K562 (cell line): ENCODE measurements around the gene BCL11A. TPM values are rescaled to one million over a fixed set of nuclear protein-coding genes. Genes with fewer than 3 reads are reported as not detected.

ENCODE experiments used
- ATAC-seq: fragments of 200-7000 bp; cut with Tn5 transposase; 3 replicates; pipeline ENCODE4 v1.9.1; 2020; ENCODE audit warnings: moderate library complexity
- BruUV-seq: library from RNA; stranded (reverse); fragments of 400-500 nt; replicated peaks from 2 replicates; lab custom pipeline; 2021; lab: Mats Ljungman, UMichigan
- CTCF ChIA-PET: fragments of 300-600 bp; formaldehyde crosslinking; extraction: SDS; loops from one replicate; lab custom pipeline; 2021; ENCODE audit warnings: low intra/inter-chr PET ratio; lab: Yijun Ruan, JAX
- POLR2A ChIA-PET: fragments of 300-600, 350-650 bp; sonication (Branson Sonifier 250); formaldehyde crosslinking; extraction: SDS; loops from one replicate; lab custom pipeline; 2021; ENCODE audit warnings: antibody characterized with exemption, inconsistent platforms; lab: Yijun Ruan, JAX
- DNase-seq, 4 experiments: peaks; one replicate each; pipeline versions ENCODE4 v3.0.0 to v3.0.0-alpha.2; 2011 to 2018; ENCODE audit warnings: low spot score in 3 of 4, mixed read lengths in 3 of 4; ENCODE audit errors: extremely low read depth in 1 of 4
- FAIRE-seq: peaks from 2 replicates; lab custom pipeline; 2011; peaks lifted over from hg19 to GRCh38; lab: Jason Lieb, UNC
- H2AFZ ChIP-seq: 2 replicates; pipeline ENCODE4 v1.6.0; 2011; ENCODE audit warnings: low read depth, low read length, control low read depth, inconsistent platforms
- H3K27ac ChIP-seq: fragments of 200-600 bp; 3 replicates; pipeline ENCODE4 v1.8.0; 2011; ENCODE audit warnings: low read depth, mild to moderate bottlenecking, control low read depth, inconsistent platforms, low read length, moderate library complexity, mixed read lengths; ENCODE audit errors: extremely low read depth
- H3K27me3 ChIP-seq, 2 experiments: fragments of 300-600 bp in 1 of 2; 2 replicates in 1 of 2; 3 replicates in 1 of 2; pipeline versions ENCODE4 v1.6.0 to v1.8.0; 2011; ENCODE audit warnings: inconsistent platforms in 2 of 2, low read length in 2 of 2, mild to moderate bottlenecking in 1 of 2, mixed read lengths in 1 of 2, moderate library complexity in 1 of 2; ENCODE audit not compliant: control insufficient read depth in 2 of 2, insufficient read depth in 2 of 2
- H3K36me3 ChIP-seq: fragments of 300-600 bp; 3 replicates; pipeline ENCODE4 v1.8.0; 2011; ENCODE audit warnings: mild to moderate bottlenecking, low read length, inconsistent platforms; ENCODE audit not compliant: control insufficient read depth, insufficient read depth
- H3K4me1 ChIP-seq, 2 experiments: fragments of 200-600 bp in 1 of 2; replicated peaks in 1 of 2; 2 replicates in 1 of 2; 3 replicates in 1 of 2; pipeline versions ENCODE4 v1.5.1 to v1.8.0; 2011; ENCODE audit warnings: inconsistent platforms in 2 of 2, low read length in 2 of 2, mild to moderate bottlenecking in 1 of 2, mixed read lengths in 1 of 2, moderate library complexity in 1 of 2; ENCODE audit not compliant: control insufficient read depth in 2 of 2, insufficient read depth in 2 of 2
- H3K4me2 ChIP-seq: 2 replicates; pipeline ENCODE4 v1.6.1; 2011; ENCODE audit warnings: low read length, control low read depth, inconsistent platforms, mixed read lengths; ENCODE audit not compliant: insufficient read depth
- H3K4me3 ChIP-seq: fragments of 200-600 bp; sonication (generic), shearing (Covaris generic); 2 replicates; pipeline ENCODE4 v1.5.1; 2016; ENCODE audit warnings: control low read depth, inconsistent platforms
- H3K79me2 ChIP-seq: fragments of 200-600 bp; 3 replicates; pipeline ENCODE4 v1.8.0; 2011; ENCODE audit warnings: low read length, inconsistent platforms; ENCODE audit not compliant: control insufficient read depth, insufficient read depth
- H3K9ac ChIP-seq, 2 experiments: 2 replicates each; pipeline versions ENCODE4 v1.6.0 to v1.6.1; 2011; ENCODE audit warnings: low read depth in 2 of 2, low read length in 2 of 2, control low read depth in 1 of 2, inconsistent platforms in 1 of 2, mild to moderate bottlenecking in 1 of 2, mixed read lengths in 1 of 2; ENCODE audit not compliant: insufficient read depth in 1 of 2
- H3K9me1 ChIP-seq: one replicate; pipeline ENCODE4 v1.6.0; 2011; ENCODE audit warnings: inconsistent platforms, mild to moderate bottlenecking, low read length, moderate library complexity; ENCODE audit not compliant: control insufficient read depth, insufficient read depth
- H3K9me3 ChIP-seq: replicated peaks from 2 replicates; pipeline ENCODE4 v1.5.1; 2011; ENCODE audit warnings: low read depth, low read length, inconsistent platforms; ENCODE audit not compliant: control insufficient read depth, insufficient read depth
- H4K20me1 ChIP-seq: replicated peaks from 2 replicates; pipeline ENCODE4 v1.6.1; 2011; ENCODE audit warnings: low read length, inconsistent platforms, mixed read lengths; ENCODE audit not compliant: control insufficient read depth, insufficient read depth
- BMI1 ChIP-seq: fragments of 150-350 bp; IDR thresholded peaks from 2 replicates; pipeline ENCODE4 v1.6.1; 2014; ENCODE audit warnings: low read length
- BRD9 ChIP-seq: fragments of 450-650 bp; IDR thresholded peaks from 2 replicates; pipeline ENCODE4 v1.6.1; 2018; ENCODE audit warnings: low read depth; ENCODE audit not compliant: partially characterized antibody
- CHD1 ChIP-seq: fragments of 200-600 bp; sonication (generic); IDR thresholded peaks from one replicate; pipeline ENCODE4 v1.6.1; 2012; ENCODE audit warnings: mild to moderate bottlenecking, moderate library complexity, low read length, inconsistent platforms
- HOMEZ ChIP-seq: fragments of 250-450 bp; sonication (Bioruptor Pico); IDR thresholded peaks from 2 replicates; pipeline ENCODE4 v1.4.0; 2020; ENCODE audit warnings: mild to moderate bottlenecking, moderate library complexity
- KLF1 ChIP-seq: fragments of 450-650 bp; IDR thresholded peaks from 2 replicates; pipeline ENCODE4 v1.6.1; 2016; ENCODE audit warnings: missing genetic modification characterization, missing compliant biosample characterization
- MTF1 ChIP-seq: fragments of 250-450 bp; sonication (Bioruptor Pico); IDR thresholded peaks from 2 replicates; pipeline ENCODE4 v1.9.0; 2021; ENCODE audit warnings: moderate library complexity, mild to moderate bottlenecking, inconsistent platforms, borderline replicate concordance
- RAD21 ChIP-seq, 2 experiments: fragments of 250-450 bp in 1 of 2; fragments of 450-650 bp in 1 of 2; sonication (Bioruptor Pico) in 1 of 2; formaldehyde crosslinking in 1 of 2; IDR thresholded peaks in 1 of 2; conservative IDR thresholded peaks in 1 of 2; 2 replicates each; pipeline versions ENCODE4 v1.4.0 to v1.8.0; 2020 to 2022; ENCODE audit warnings: mild to moderate bottlenecking in 2 of 2, moderate library complexity in 1 of 2
- SPI1 ChIP-seq: IDR thresholded peaks from 2 replicates; pipeline ENCODE4 v1.6.1; 2011; ENCODE audit warnings: low read depth, low read length, control low read depth, borderline replicate concordance
- SUPT5H ChIP-seq: fragments of 450-650 bp; IDR thresholded peaks from 2 replicates; pipeline ENCODE4 v1.6.1; 2016
- XRCC5 ChIP-seq: fragments of 200-400 bp; formaldehyde crosslinking; IDR thresholded peaks from 2 replicates; pipeline ENCODE4 v1.6.1; 2017; ENCODE audit warnings: low read depth, mild to moderate bottlenecking, low read length
- ZNF197 ChIP-seq: fragments of 200-800 bp; sonication (Bioruptor generic); IDR thresholded peaks from 2 replicates; pipeline ENCODE4 v1.6.1; 2016; ENCODE audit warnings: low read depth, missing genetic modification characterization, missing compliant biosample characterization
- ZNF253 ChIP-seq: fragments of 250-450 bp; sonication (Bioruptor Pico); conservative IDR thresholded peaks from 2 replicates; pipeline ENCODE4 v1.6.1; 2021; ENCODE audit warnings: mild to moderate bottlenecking
- ZNF277 ChIP-seq: fragments of 250-450 bp; sonication (Bioruptor Pico); IDR thresholded peaks from 2 replicates; pipeline ENCODE4 v1.8.0; 2022; ENCODE audit warnings: inconsistent platforms, mild to moderate bottlenecking, moderate library complexity, borderline replicate concordance
- ZNF384 ChIP-seq: IDR thresholded peaks from 2 replicates; pipeline ENCODE4 v1.6.1; 2012; ENCODE audit warnings: low read depth, low read length, improper control_type of control experiment
- ZNF780A ChIP-seq: fragments of 250-450 bp; sonication (Bioruptor Pico); IDR thresholded peaks from 2 replicates; pipeline ENCODE4 v1.5.0; 2021; ENCODE audit warnings: mild to moderate bottlenecking
- WGBS: fragments of 100-300 bp; shearing (Covaris generic); methylation state at CpG from one replicate; pipeline ENCODE4 v1.1.6; 2016; ENCODE audit warnings: low coverage, mixed read lengths; ENCODE audit not compliant: insufficient coverage; ENCODE audit errors: missing lambda C conversion rate; 5-methylcytosine and 5-hydroxymethylcytosine counted together
- in situ Hi-C: fragments of 300-500 bp; cut with MboI; formaldehyde crosslinking; loops from 4 replicates; pipeline ENCODE4 v1.15.0; 2018; ENCODE audit warnings: inconsistent platforms, mixed read lengths
- intact Hi-C: fragments of 100-400 bp; cut with micrococcal nuclease; formaldehyde crosslinking; loops from 2 replicates; pipeline ENCODE4 v1.14.2; 2022
- polyA plus RNA-seq, 8 experiments: library from polyadenylated mRNA; depleted of rRNA in 4 of 8; stranded (reverse) in 5 of 8; unstranded in 3 of 8; fragments of >200 nt; fragmentation: Nextera tagmentation in 2 of 8; fragmentation: Illumina TruSeq in 1 of 8; extraction: Ambion mirVana in 2 of 8; extraction: Trizol in 1 of 8; gene quantifications; 2 replicates each; pipeline versions ENCODE4 v1.2.1 to v1.2.3, GENCODE V29; 2011 to 2014; ENCODE audit warnings: inconsistent platforms in 1 of 8, missing spikeins in 1 of 8
- total RNA-seq, 7 experiments: library from RNA; depleted of rRNA in 6 of 7; stranded (reverse); fragments of >200 nt in 6 of 7; fragmentation: Illumina TruSeq in 2 of 7; extraction: Trizol in 2 of 7; gene quantifications; 2 replicates each; pipeline versions ENCODE4 v1.2.1 to v1.2.3, GENCODE V29; 2011 to 2021; ENCODE audit warnings: low replicate concordance in 1 of 7

The BCL11A gene
- total and polyA plus RNA-seq, 9 of the 15 experiments (the other 6 are each of a cell fraction or from before 2014, with no cell fraction given), result 0.13 TPM; not detected in 8

GRCh38 chr2:60497500-60497899 lies 56.0 kb downstream of the BCL11A start:
- intact Hi-C loops (no loop called here), in situ Hi-C loops (no loop called here)
- no peaks in the 10 kb centered on the region for H3K9me1 ChIP-seq
- no peak overlapping the region for H3K4me2 ChIP-seq
- no peak overlapping the region for H3K27ac ChIP-seq
- H3K27me3 ChIP-seq, result peaks cover 4 to 22% of the 10 kb centered on the region in 2 experiments; a peak in 3 of 5 replicates
- 0 out of 2 replicates have a peak, but pooled peaks cover 4% of the 10 kb centered on the region for H4K20me1 ChIP-seq
- H2AFZ ChIP-seq, result no peak overlapping the region
- no peaks in the 10 kb centered on the region for H3K79me2 ChIP-seq
- H3K9ac ChIP-seq, result no peak overlapping the region
- H3K4me3 ChIP-seq, result no peak overlapping the region
- no TSS peak for BruUV-seq
- FAIRE-seq (no peak), ATAC-seq (no peak), DNase-seq (no peak)
- ChIA-PET CTCF (no interaction called here), POLR2A (no interaction called here)
- H3K9me3 ChIP-seq, result no peaks in the 10 kb centered on the region
- no peaks in the 10 kb centered on the region for H3K4me1 ChIP-seq
- no peaks in the 10 kb centered on the region for H3K36me3 ChIP-seq
- TF ChIP-seq BRD9 (no peak), ZNF253 (no peak), KLF1 (no peak), RAD21 (CRISPR knock-in tag; conservative IDR thresholded peaks at IDR 0.05 in 1 of 2, IDR thresholded peaks at IDR 0.05 in 1 of 2) (0 out of 4 replicates have a peak, but pooled peaks of 1 of the 2 experiments have one; percentile 2)
- WGBS, result 0% methylated on average over 2 of the region's 2 CpGs

DNA sequence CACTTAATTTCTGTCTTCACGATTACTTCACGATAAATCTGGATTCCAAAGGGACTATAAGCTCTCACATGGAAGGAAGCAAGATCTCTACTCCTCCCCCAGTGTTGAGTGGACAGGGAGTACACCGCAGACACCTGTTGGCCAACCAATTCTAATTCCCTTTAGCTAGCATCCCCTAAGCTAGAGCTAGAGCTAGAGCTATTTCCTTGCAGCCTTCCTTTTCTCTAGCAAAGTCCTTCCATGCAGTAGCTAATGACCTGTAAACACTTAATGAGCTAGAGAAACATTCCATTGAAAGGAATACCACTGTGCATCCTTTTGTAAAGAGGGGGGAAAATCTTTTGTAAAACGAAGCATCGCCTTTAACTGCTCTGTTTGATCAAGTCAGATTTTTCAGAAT lies 56.5 kb downstream of the BCL11A start:
- ChIA-PET POLR2A (no interaction called here), CTCF (no interaction called here)
- Histone ChIP-seq H2AFZ (no peak overlapping the region), H4K20me1 (0 out of 2 replicates have a peak, but pooled peaks cover 4% of the 10 kb centered on the region), H3K9me1 (no peaks in the 10 kb centered on the region), H3K9me3 (no peaks in the 10 kb centered on the region), H3K9ac (no peak overlapping the region), H3K36me3 (no peaks in the 10 kb centered on the region), H3K27ac (no peak overlapping the region), H3K4me3 (no peak overlapping the region), H3K27me3 (peaks cover 4 to 22% of the 10 kb centered on the region in 2 experiments; a peak in 3 of 5 replicates), H3K4me2 (no peak overlapping the region), H3K4me1 (no peaks in the 10 kb centered on the region), H3K79me2 (no peaks in the 10 kb centered on the region)
- no TSS peak for BruUV-seq
- ATAC-seq, result no peak
- intact Hi-C loops, result no loop called here
- in situ Hi-C loops, result no loop called here
- no peak for FAIRE-seq
- 1% methylated on average over 5 of the region's 5 CpGs for WGBS
- DNase-seq, result no peak
- TF ChIP-seq BMI1 (no peak), SPI1 (no peak), SUPT5H (no peak), ZNF197 (CRISPR knock-in tag) (no peak), CHD1 (no peak), MTF1 (CRISPR knock-in tag) (no peak), ZNF384 (no peak), ZNF277 (no peak), ZNF780A (no peak), HOMEZ (CRISPR knock-in tag) (no peak), XRCC5 (no peak)
